Uterus (tissue), 4 donors: ENCODE results near the gene ST7. TPM values are rescaled to one million over a fixed set of nuclear protein-coding genes. Genes with fewer than 3 reads are reported as not detected.
"Not testable (repeated sequence)": the region's sequence is repeated elsewhere in the genome, so short reads cannot be mapped to it uniquely, and the experiment has no call there.

Experiments used
- DNase-seq, 2 donors: peaks; one replicate each; pipeline ENCODE4 v3.0.0-alpha.2; 2019 to 2020
- H3K27ac ChIP-seq, 2 donors: fragments of 200-600 bp; sonication (generic); 1 replicate in 1 of 2; 2 replicates in 1 of 2; pipeline ENCODE4 v1.5.1; 2016 to 2018
- H3K27me3 ChIP-seq, 2 donors: fragments of 200-600 bp; sonication (generic); one replicate each; pipeline ENCODE4 v1.5.1; 2018 to 2019; ENCODE audit warnings: control low read depth in 1 of 2
- H3K36me3 ChIP-seq, 2 donors: fragments of 200-600 bp; sonication (generic); one replicate each; pipeline ENCODE4 v1.5.1; 2019; ENCODE audit warnings: control low read depth in 1 of 2
- H3K4me1 ChIP-seq, 2 donors: fragments of 200-600 bp; sonication (generic); one replicate each; pipeline ENCODE4 v1.5.1; 2018 to 2019; ENCODE audit warnings: control low read depth in 1 of 2
- H3K4me3 ChIP-seq, 2 donors: fragments of 200-600 bp; sonication (generic); 1 replicate in 1 of 2; 2 replicates in 1 of 2; pipeline ENCODE4 v1.5.1; 2018 to 2019; ENCODE audit warnings: mild to moderate bottlenecking in 1 of 2
- H3K9me3 ChIP-seq, 2 donors: fragments of 200-600 bp; sonication (generic); one replicate each; pipeline ENCODE4 v1.5.1; 2019; ENCODE audit warnings: control low read depth in 1 of 2
- POLR2A ChIP-seq, 2 donors: fragments of 450-650 bp; IDR thresholded peaks; one replicate each; pipeline ENCODE4 v1.6.1; 2016; ENCODE audit warnings: antibody characterized with exemption in 2 of 2, mild to moderate bottlenecking in 1 of 2, moderate library complexity in 1 of 2
- intact Hi-C: fragments of 100-400 bp; cut with DNase I; formaldehyde crosslinking; loops from one replicate; pipeline ENCODE4 v1.15.1; 2023; ENCODE audit warnings: low total_unique reads
- total RNA-seq, 4 donors: library from RNA; depleted of rRNA in 3 of 4; stranded (reverse); fragments of >200 nt in 3 of 4; gene quantifications; one replicate each; pipeline versions ENCODE4 v1.1.0 to v1.2.4, GENCODE V29; 2014 to 2023
- TF ChIP-seq, protein P1 (sequence below), 4 experiments: fragments of 200-600 bp in 2 of 4; fragments of 450-650 bp in 2 of 4; sonication (generic) in 2 of 4; IDR thresholded peaks; one replicate each; pipeline ENCODE4 v1.5.1; 2016 to 2019; ENCODE audit warnings: antibody characterized with exemption in 4 of 4, mild to moderate bottlenecking in 2 of 4, moderate library complexity in 1 of 4
- donor health status: DM: yes; HTN: yes; CAD: no.

Gene ST7
- total RNA-seq, 4 donors from 2014 or later: 27.4 to 41.0 (median 31.4) TPM

- Histone ChIP-seq H3K4me3 (no peak overlapping the region), H3K4me1 (no peaks in the 10 kb centered on the region), H3K36me3 (no peaks in the 10 kb centered on the region), H3K27ac (no peak overlapping the region), H3K27me3 (no peaks in the 10 kb centered on the region), H3K9me3 (no peaks in the 10 kb centered on the region)
- intact Hi-C loops: no loop called here
- TF ChIP-seq, protein P1, sequence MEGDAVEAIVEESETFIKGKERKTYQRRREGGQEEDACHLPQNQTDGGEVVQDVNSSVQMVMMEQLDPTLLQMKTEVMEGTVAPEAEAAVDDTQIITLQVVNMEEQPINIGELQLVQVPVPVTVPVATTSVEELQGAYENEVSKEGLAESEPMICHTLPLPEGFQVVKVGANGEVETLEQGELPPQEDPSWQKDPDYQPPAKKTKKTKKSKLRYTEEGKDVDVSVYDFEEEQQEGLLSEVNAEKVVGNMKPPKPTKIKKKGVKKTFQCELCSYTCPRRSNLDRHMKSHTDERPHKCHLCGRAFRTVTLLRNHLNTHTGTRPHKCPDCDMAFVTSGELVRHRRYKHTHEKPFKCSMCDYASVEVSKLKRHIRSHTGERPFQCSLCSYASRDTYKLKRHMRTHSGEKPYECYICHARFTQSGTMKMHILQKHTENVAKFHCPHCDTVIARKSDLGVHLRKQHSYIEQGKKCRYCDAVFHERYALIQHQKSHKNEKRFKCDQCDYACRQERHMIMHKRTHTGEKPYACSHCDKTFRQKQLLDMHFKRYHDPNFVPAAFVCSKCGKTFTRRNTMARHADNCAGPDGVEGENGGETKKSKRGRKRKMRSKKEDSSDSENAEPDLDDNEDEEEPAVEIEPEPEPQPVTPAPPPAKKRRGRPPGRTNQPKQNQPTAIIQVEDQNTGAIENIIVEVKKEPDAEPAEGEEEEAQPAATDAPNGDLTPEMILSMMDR (IDR thresholded peaks at IDR 0.05): no peak
- TF ChIP-seq POLR2A (IDR thresholded peaks at IDR 0.05): no peak
- no peak for DNase-seq
Observed at GRCh38 chr7:116970238-116970910, 17.1 kb downstream of the ST7 start.

DNA sequence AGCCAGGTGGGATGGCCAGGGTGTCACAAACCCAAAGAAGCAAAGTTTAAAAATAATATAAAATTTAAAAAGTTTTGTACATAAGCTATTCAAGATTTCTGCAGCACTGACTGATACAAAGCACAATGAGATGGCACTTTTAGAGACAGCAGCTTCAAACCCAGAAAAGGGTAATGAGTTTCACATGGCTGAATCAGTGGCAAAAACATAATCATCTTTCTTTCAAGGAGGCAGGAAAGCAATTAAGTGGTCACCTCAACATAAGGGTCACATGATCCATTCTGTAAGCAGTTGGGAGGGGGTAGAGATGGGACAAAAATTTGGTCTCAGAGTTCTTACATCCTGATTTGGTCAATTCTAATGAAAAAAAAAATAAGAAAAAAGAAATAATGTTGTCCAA is 17.9 kb downstream of the ST7 start:
- H3K36me3 ChIP-seq, intact Hi-C loops, H3K27me3 ChIP-seq, H3K9me3 ChIP-seq, H3K27ac ChIP-seq, DNase-seq, H3K4me3 ChIP-seq, H3K4me1 ChIP-seq: not testable (repeated sequence)

GRCh38 chr7:116971869-116972268 is 18.6 kb downstream of the ST7 start:
- intact Hi-C loops: no loop called here
- no peaks in the 10 kb centered on the region for H3K36me3 ChIP-seq
- H3K27ac ChIP-seq: no peak overlapping the region
- no peaks in the 10 kb centered on the region for H3K4me1 ChIP-seq
- TF ChIP-seq, protein P1 (IDR thresholded peaks at IDR 0.05): no peak
- no peaks in the 10 kb centered on the region for H3K27me3 ChIP-seq
- H3K4me3 ChIP-seq: no peak overlapping the region
- DNase-seq: no peak
- no peaks in the 10 kb centered on the region for H3K9me3 ChIP-seq

- H3K4me3 ChIP-seq, H3K36me3 ChIP-seq, H3K9me3 ChIP-seq, H3K27ac ChIP-seq, DNase-seq, intact Hi-C loops, H3K4me1 ChIP-seq, H3K27me3 ChIP-seq: not testable (repeated sequence)
Observed at GRCh38 chr7:116975024-116975423, 21.7 kb downstream of the ST7 start.

- H3K27me3 ChIP-seq: no peaks in the 10 kb centered on the region
- DNase-seq: no peak
- no peak overlapping the region for H3K27ac ChIP-seq
- H3K36me3 ChIP-seq: no peaks in the 10 kb centered on the region
- intact Hi-C loops: no loop called here
- TF ChIP-seq POLR2A (IDR thresholded peaks at IDR 0.05): no peak
- TF ChIP-seq, protein P1 (IDR thresholded peaks at IDR 0.05): no peak
- no peaks in the 10 kb centered on the region for H3K4me1 ChIP-seq
- H3K4me3 ChIP-seq: no peak overlapping the region
- no peaks in the 10 kb centered on the region for H3K9me3 ChIP-seq
Observed at GRCh38 chr7:116977172-116977571, 23.9 kb downstream of the ST7 start.

GRCh38 chr7:116978006-116978405 is 24.7 kb downstream of the ST7 start:
- no peaks in the 10 kb centered on the region for H3K4me1 ChIP-seq
- H3K36me3 ChIP-seq: no peaks in the 10 kb centered on the region
- no peaks in the 10 kb centered on the region for H3K9me3 ChIP-seq
- TF ChIP-seq POLR2A (IDR thresholded peaks at IDR 0.05): no peak
- TF ChIP-seq, protein P1 (IDR thresholded peaks at IDR 0.05): no peak
- no peaks in the 10 kb centered on the region for H3K27me3 ChIP-seq
- DNase-seq: no peak
- intact Hi-C loops: no loop called here
- H3K4me3 ChIP-seq: no peak overlapping the region
- H3K27ac ChIP-seq: no peak overlapping the region
